IMR-90 (cell line): ENCODE results near the gene DMRT3. TPM values are rescaled to one million over a fixed set of nuclear protein-coding genes. Genes with fewer than 3 reads are reported as not detected.

ENCODE experiments used
- ATAC-seq: fragments of 200-7000 bp; cut with Tn5 transposase; 2 replicates; pipeline ENCODE4 v1.9.1; 2020; ENCODE audit warnings: low read depth, mild to moderate bottlenecking, moderate library complexity
- BruUV-seq: library from RNA; stranded (reverse); fragments of 400-500 nt; replicated peaks from 2 replicates; lab custom pipeline; 2021; lab: Mats Ljungman, UMichigan
- CTCF ChIA-PET: fragments of 300-600 bp; formaldehyde crosslinking; extraction: SDS; loops from one replicate; lab custom pipeline; 2021; ENCODE audit warnings: antibody characterized with exemption; lab: Yijun Ruan, JAX
- POLR2A ChIA-PET: fragments of 300-600 bp; sonication (Branson Sonifier 250); formaldehyde crosslinking; loops from one replicate; lab custom pipeline; 2022; ENCODE audit warnings: antibody characterized with exemption; ENCODE audit not compliant: unreplicated experiment; lab: Charles Lee
- DNase-seq: peaks from one replicate; pipeline ENCODE4 v3.0.0; 2013
- H2AFZ ChIP-seq: replicated peaks from 2 replicates; pipeline ENCODE3; 2013; ENCODE audit warnings: low read length, mild to moderate bottlenecking; ENCODE audit not compliant: poor library complexity
- H2AK5ac ChIP-seq: 2 replicates; pipeline ENCODE4 v1.6.1; 2013; ENCODE audit warnings: low read depth, low read length, inconsistent platforms
- H2AK9ac ChIP-seq: replicated peaks from 2 replicates; pipeline ENCODE3; 2013; ENCODE audit warnings: mild to moderate bottlenecking, low read depth, low read length, moderate library complexity; ENCODE audit not compliant: poor library complexity
- H2BK120ac ChIP-seq: 2 replicates; pipeline ENCODE4 v1.6.1; 2013; ENCODE audit warnings: low read depth, low read length, inconsistent platforms
- H2BK15ac ChIP-seq: 3 replicates; pipeline ENCODE4 v1.6.1; 2013; ENCODE audit warnings: low read depth, low read length, inconsistent platforms
- H2BK20ac ChIP-seq: 2 replicates; pipeline ENCODE4 v1.6.1; 2013; ENCODE audit warnings: low read depth, mild to moderate bottlenecking, inconsistent platforms, low read length, moderate library complexity
- H2BK5ac ChIP-seq: 2 replicates; pipeline ENCODE4 v1.6.1; 2013; ENCODE audit warnings: mild to moderate bottlenecking, low read depth, low read length, inconsistent platforms; ENCODE audit not compliant: poor library complexity, severe bottlenecking
- H3K14ac ChIP-seq: replicated peaks from 2 replicates; pipeline ENCODE4 v1.6.1; 2013; ENCODE audit warnings: low read depth, low read length, inconsistent platforms
- H3K18ac ChIP-seq: 2 replicates; pipeline ENCODE4 v1.6.1; 2013; ENCODE audit warnings: low read depth, low read length, control low read depth
- H3K23ac ChIP-seq: 2 replicates; pipeline ENCODE4 v1.6.1; 2013; ENCODE audit warnings: low read depth, low read length, inconsistent platforms
- H3K27ac ChIP-seq: 2 replicates; pipeline ENCODE4 v1.5.1; 2013; ENCODE audit warnings: mild to moderate bottlenecking, control low read depth, low read length; ENCODE audit not compliant: insufficient read depth
- H3K27me3 ChIP-seq: 2 replicates; pipeline ENCODE4 v1.6.1; 2013; ENCODE audit warnings: low read length; ENCODE audit not compliant: control insufficient read depth, insufficient read depth
- H3K36me3 ChIP-seq: 2 replicates; pipeline ENCODE4 v1.6.1; 2013; ENCODE audit warnings: low read length, mixed read lengths; ENCODE audit not compliant: control insufficient read depth, insufficient read depth
- H3K4ac ChIP-seq: 2 replicates; pipeline ENCODE4 v1.6.1; 2013; ENCODE audit warnings: low read depth, low read length, inconsistent platforms
- H3K4me1 ChIP-seq: 2 replicates; pipeline ENCODE4 v1.6.1; 2013; ENCODE audit warnings: low read length, mixed read lengths; ENCODE audit not compliant: control insufficient read depth, insufficient read depth
- H3K4me2 ChIP-seq: 2 replicates; pipeline ENCODE4 v1.6.1; 2013; ENCODE audit warnings: low read depth, mild to moderate bottlenecking, control low read depth, low read length, moderate library complexity
- H3K4me3 ChIP-seq: 2 replicates; pipeline ENCODE4 v1.5.1; 2013; ENCODE audit warnings: low read depth, mild to moderate bottlenecking, control low read depth, low read length, moderate library complexity; ENCODE audit not compliant: insufficient read depth
- H3K56ac ChIP-seq: 2 replicates; pipeline ENCODE4 v1.6.1; 2013; ENCODE audit warnings: low read length, inconsistent platforms; ENCODE audit not compliant: insufficient read depth; ENCODE audit errors: extremely low read depth
- H3K79me1 ChIP-seq, 2 experiments: 2 replicates each; pipeline ENCODE4 v1.6.1; 2013; ENCODE audit warnings: low read length in 2 of 2, inconsistent platforms in 1 of 2, low read depth in 1 of 2
- H3K9ac ChIP-seq: 2 replicates; pipeline ENCODE4 v1.6.1; 2013; ENCODE audit warnings: low read depth, low read length, control low read depth
- H3K9me1 ChIP-seq: 2 replicates; pipeline ENCODE4 v1.6.1; 2013; ENCODE audit warnings: low read length, inconsistent platforms; ENCODE audit not compliant: insufficient read depth
- H3K9me3 ChIP-seq: 2 replicates; pipeline ENCODE4 v1.6.1; 2013; ENCODE audit warnings: low read length; ENCODE audit not compliant: control insufficient read depth, insufficient read depth
- H4K20me1 ChIP-seq: 2 replicates; pipeline ENCODE4 v1.6.1; 2013; ENCODE audit warnings: low read length, inconsistent platforms; ENCODE audit not compliant: insufficient read depth
- H4K5ac ChIP-seq: 2 replicates; pipeline ENCODE4 v1.6.1; 2013; ENCODE audit warnings: mild to moderate bottlenecking, low read depth, low read length, control low read depth
- H4K8ac ChIP-seq, 2 experiments: 2 replicates each; pipeline ENCODE4 v1.6.1; 2013; ENCODE audit warnings: low read depth in 2 of 2, low read length in 2 of 2, control low read depth in 1 of 2, inconsistent platforms in 1 of 2
- H4K91ac ChIP-seq: 2 replicates; pipeline ENCODE4 v1.6.1; 2013; ENCODE audit warnings: low read depth, low read length, inconsistent platforms; ENCODE audit not compliant: insufficient read depth
- BHLHE40 ChIP-seq: fragments of 150-350 bp; IDR thresholded peaks from 2 replicates; pipeline ENCODE4 v1.6.1; 2016; ENCODE audit warnings: mild to moderate bottlenecking, low read depth, low read length
- RAD21 ChIP-seq: IDR thresholded peaks from 2 replicates; pipeline ENCODE4 v1.6.1; 2012; ENCODE audit warnings: low read length, improper control_type of control experiment
- RCOR1 ChIP-seq: IDR thresholded peaks from 2 replicates; pipeline ENCODE4 v1.6.1; 2012; ENCODE audit warnings: mild to moderate bottlenecking, low read length, improper control_type of control experiment; ENCODE audit not compliant: insufficient replicate concordance
- WGBS, 2 experiments: methylation state at CpG; one replicate each; pipeline versions ENCODE4 v1.1.5 to v1.1.7; 2013; ENCODE audit warnings: missing lambda C conversion rate in 2 of 2; ENCODE audit not compliant: insufficient read length in 1 of 2; ENCODE audit errors: extremely low coverage in 2 of 2; 5-methylcytosine and 5-hydroxymethylcytosine counted together
- dilution Hi-C: fragments of 300-500 bp; cut with HindIII; formaldehyde crosslinking; loops from one replicate; pipeline ENCODE4 v1.14.3; 2018; ENCODE audit warnings: low sequenced_read_pairs; ENCODE audit not compliant: unreplicated experiment
- in situ Hi-C: fragments of 300-500 bp; cut with MboI; formaldehyde crosslinking; loops from 3 replicates; pipeline ENCODE4 v1.14.3; 2019; ENCODE audit warnings: low sequenced_read_pairs, inconsistent platforms, mixed read lengths
- intact Hi-C: fragments of 100-400 bp; cut with micrococcal nuclease; formaldehyde crosslinking; loops from 2 replicates; pipeline ENCODE4 v1.10.0; 2022
- polyA plus RNA-seq, 3 experiments: library from polyadenylated mRNA; depleted of rRNA; stranded (reverse); fragments of >200 nt; gene quantifications; 2 replicates each; pipeline ENCODE4 v1.2.3, GENCODE V29; 2012; ENCODE audit warnings: low replicate concordance in 1 of 3
- total RNA-seq: library from RNA; depleted of rRNA; stranded (reverse); fragments of >200 nt; gene quantifications from 2 replicates; pipeline ENCODE4 v1.2.3, GENCODE V29; 2012

Gene DMRT3
- total and polyA plus RNA-seq, 2 of the 4 experiments (the other 2 are of a cell fraction), result not detected

DNA sequence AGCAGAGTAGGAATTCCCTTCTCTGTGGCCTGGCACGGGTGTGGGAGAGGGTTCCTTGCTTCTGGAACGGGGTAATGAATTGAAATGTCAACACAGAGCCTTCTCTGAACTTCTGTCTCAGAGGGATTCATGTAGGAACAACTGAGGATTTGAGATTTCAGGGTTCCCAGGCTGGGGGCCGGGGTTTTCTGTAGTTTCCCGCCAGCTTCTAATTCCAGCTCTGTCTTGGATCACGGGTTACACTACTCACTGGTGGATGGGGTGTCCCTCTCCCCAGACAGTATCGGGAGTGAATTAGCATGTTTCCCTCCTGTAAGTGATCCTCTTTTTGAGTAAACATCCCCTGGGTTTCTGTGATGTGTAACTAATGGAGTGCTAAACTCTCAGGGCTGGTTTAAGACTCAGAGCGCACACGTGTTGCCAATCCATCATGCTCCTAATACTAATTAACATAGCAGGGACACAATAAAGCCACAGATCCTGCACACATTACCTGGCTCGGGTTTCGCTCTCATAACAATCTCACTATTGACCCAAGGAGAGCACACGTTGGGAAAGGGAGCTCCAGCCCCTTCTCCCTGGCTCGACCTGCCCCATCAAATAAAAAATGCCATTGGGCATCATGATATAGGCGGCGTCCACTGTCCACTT, 55.6 kb downstream of the DMRT3 start:
- H3K4ac ChIP-seq, result no peak overlapping the region
- H3K18ac ChIP-seq, result no peak overlapping the region
- no peak overlapping the region for H3K27ac ChIP-seq
- H3K4me1 ChIP-seq, result no peaks in the 10 kb centered on the region
- TF ChIP-seq RCOR1, result no peak
- TF ChIP-seq RAD21, result no peak
- no peak for TF ChIP-seq BHLHE40
- no peak overlapping the region for H3K14ac ChIP-seq
- BruUV-seq, result no TSS peak
- H3K9me1 ChIP-seq, result no peaks in the 10 kb centered on the region
- H2BK15ac ChIP-seq, result no peak overlapping the region
- no peak overlapping the region for H2AK9ac ChIP-seq
- H2BK120ac ChIP-seq, result no peak overlapping the region
- H3K23ac ChIP-seq, result no peak overlapping the region
- no peak overlapping the region for H2BK5ac ChIP-seq
- H4K20me1 ChIP-seq, result no peaks in the 10 kb centered on the region
- no peak overlapping the region for H3K56ac ChIP-seq
- no peak overlapping the region for H2AK5ac ChIP-seq
- H3K4me2 ChIP-seq, result no peak overlapping the region
- H3K9ac ChIP-seq, result no peak overlapping the region
- no peaks in the 10 kb centered on the region for H3K9me3 ChIP-seq
- H4K8ac ChIP-seq, result no peak overlapping the region
- H3K4me3 ChIP-seq, result no peak overlapping the region
- intact Hi-C loops (no loop called here), in situ Hi-C loops (no loop called here), dilution Hi-C loops (no loop called here)
- H2AFZ ChIP-seq, result no peak overlapping the region
- H3K36me3 ChIP-seq, result no peaks in the 10 kb centered on the region
- DNase-seq (no peak), ATAC-seq (no peak)
- 7% methylated on average over 3 of the region's 14 CpGs; no CpG with 5 or more reads in 1 of the 2 experiments for WGBS, 2 experiments
- H3K79me1 ChIP-seq, result no peaks in the 10 kb centered on the region
- POLR2A ChIA-PET, result no interaction called here
- no peak overlapping the region for H4K91ac ChIP-seq
- H3K27me3 ChIP-seq, result no peaks in the 10 kb centered on the region
- H2BK20ac ChIP-seq, result no peak overlapping the region
- CTCF ChIA-PET, result no interaction called here
- H4K5ac ChIP-seq, result no peak overlapping the region
